Hematopoietic multipotent progenitor cell treated with erythropoietin and hydrocortisone succinate and interleukin-3 and kit ligand, for 8 days (in vitro differentiated cells): Measurements from ENCODE around the gene S1PR4.
"Not testable (repeated sequence)": the region's sequence is repeated elsewhere in the genome, so short reads cannot be mapped to it uniquely, and the experiment has no call there.

Experiments
- DNase-seq: peaks from one replicate; pipeline ENCODE4 v3.0.0-alpha.2; 2015

S1PR4 gene

DNA sequence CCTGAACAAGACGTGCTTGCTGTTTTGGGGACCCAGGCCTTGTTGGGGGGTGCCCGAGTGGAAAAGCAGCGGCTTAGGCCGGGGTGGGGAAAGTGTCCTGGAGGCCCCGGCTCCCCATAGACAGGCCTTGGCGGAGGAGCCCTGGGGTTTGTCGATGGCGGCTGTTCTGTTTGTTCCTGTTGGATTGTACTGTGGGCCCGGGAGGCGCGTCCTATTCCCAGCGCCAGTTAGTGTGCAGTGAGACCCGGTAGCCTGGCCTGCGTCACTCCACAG is 18.3 kb downstream of the S1PR4 start:
- DNase-seq, result no peak

DNA sequence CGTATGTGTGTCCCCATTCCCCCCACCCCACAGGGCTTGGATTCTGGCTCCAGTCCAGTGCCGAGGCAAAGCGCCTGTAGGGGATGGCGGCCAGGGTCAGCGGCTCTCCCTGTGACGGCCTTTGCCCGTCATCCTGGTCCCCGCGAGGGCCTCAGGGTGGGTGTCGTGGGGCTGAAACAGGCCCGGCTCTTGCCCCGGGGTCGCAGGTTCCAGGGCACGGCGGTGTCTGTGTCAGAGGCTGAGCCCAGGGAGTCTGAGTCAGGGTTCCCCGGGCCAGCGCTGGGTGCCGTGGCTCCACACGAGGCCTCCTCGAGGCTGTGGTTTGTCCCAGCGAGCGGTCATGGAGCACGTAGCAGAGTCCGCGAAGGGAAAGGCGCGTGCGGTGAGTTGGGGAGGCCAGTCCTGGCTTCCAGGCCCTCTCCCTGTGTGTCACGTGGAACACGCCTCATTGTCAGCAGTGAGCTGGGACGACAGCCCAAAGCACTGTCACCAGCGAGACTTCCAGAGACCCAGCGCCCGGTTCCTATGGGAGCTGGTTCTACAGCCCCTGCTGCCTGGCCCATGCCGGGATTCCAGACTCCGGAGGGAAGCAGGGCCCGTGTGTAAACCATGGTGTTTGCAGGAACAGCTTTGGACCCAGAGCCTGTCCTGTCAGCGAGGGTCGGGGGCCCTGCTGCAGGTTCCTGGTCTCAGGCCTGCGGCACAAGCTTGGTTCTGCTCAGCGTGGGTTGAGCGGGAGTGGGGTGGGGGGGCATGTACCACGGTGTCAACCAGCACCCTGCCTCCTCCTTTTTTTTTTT is 20.5 kb downstream of the S1PR4 start:
- no peak for DNase-seq

DNA sequence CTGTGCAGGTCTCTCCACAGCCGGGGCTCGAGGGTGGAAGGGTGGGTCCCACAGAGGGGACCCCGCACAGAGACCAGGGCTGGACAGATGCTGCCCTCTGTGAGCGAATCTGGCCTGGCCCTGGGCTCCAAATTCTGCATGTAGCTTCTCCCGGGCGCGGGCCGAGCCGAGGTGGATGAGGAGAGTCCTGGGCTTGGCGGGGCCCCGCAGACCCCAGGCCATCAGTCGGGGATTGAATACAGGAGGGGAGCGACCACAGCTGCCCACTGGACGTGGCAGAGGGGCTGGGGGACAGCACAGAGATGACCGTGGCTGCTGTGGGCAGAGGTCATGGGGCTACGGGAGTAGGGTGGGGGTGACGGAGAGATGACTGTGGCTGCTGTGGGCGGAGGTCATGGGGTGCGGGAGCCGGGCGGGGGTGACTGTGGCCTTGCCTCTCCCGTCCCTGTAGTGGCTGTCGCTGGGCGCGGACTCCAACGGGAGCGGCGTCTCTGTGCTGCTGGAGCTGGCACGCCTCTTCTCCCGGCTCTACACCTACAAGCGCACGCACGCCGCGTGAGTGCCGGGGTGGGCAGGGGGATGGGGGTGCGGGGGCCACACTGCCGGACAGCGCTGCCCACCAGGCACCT is 22.6 kb downstream of the S1PR4 start:
- DNase-seq, result no peak

DNA sequence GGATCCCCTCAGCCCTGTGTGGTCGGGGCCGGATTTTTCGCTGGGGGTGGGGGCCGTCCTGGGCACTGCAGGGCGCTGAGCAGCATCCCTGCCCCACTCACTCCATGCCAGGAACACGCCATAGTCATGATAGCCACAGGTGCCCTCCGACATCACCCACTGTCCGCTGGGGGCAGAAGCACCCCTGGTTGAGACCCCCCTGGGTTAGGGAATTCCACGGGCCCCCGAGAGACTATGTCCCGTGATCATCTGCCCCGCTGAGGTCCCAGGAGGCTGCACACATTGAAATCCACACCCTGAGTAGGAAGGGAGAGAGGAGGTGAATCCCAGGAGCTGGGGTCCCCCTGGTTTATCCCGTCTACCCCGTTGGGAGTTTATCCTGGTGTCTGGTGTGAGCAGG is 23.3 kb downstream of the S1PR4 start:
- no peak for DNase-seq

DNA sequence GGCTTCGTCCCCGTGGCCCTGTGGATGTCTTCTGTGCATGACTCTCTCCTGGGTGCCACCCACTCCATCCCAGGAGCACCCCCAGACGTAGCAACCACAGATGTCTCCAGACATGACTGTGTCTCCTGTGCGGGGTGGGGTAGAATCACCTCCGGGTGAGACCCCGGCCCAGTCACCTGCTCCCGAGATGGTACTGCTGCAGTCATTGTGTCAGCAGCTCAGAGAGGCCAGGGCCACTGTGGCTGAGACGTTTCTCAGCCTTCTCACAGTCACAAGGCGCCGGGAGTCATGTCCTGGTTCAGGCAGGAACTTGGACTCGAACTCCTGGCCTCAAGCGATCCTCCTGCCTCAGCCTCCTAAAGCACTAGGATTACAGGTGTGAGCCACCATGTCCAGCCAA is 23.8 kb downstream of the S1PR4 start:
- DNase-seq, result no peak

DNA sequence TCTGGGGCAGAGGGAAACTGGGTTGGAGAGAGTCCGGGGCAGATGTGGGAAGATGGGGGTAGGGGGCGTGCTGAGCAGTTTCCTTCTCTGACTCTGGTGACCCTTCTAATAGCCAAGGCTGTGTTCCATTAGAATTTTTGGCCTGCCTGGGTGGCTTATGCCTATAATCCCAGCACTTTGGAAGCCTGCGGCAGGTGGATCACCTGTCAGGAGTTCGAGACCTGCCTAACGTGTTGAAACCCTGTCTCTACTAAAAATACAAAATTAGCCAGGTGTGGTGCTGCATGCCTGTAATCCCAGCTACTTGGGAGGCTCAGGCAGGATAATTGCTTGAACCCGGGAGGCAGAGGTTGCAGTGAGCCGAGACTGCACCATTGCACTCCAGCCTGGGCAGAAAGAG is 24.3 kb downstream of the S1PR4 start:
- not testable (repeated sequence) for DNase-seq

DNA sequence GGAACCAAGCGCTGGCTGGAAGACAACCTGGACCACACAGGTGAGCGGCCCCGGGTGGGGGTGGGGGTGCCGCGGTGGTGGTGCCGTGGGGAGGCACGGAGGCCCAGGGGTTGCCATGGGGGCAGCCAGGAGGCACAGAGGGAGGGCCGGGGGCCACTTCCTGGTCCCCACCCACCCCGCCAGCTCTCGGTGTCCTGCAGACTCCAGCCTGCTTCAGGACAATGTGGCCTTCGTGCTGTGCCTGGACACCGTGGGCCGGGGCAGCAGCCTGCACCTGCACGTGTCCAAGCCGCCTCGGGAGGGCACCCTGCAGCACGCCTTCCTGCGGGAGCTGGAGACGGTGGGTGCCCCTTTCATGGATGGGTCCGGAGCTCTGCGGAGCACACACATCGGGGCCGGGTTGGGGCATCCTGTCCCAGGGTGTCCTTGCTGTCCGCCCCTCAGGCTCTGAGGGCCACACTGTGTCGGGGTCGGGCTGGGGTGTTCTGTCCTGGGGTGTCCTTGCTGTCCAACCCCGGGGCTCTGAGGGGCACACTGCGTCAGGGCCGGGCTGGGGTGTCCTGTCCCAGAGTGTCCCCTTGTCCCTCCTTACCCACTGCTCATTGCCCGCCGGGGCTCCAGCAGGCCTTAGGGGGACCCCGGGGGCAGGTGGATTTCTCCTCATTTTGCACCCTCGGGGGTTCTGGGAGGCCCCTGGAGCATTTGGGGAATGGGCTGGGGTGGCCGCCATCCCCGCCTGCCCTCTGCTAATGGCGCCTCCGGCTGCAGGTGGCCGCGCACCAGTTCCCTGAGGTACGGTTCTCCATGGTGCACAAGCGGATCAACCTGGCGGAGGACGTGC is 25.5 kb downstream of the S1PR4 start:
- no peak for DNase-seq

DNA sequence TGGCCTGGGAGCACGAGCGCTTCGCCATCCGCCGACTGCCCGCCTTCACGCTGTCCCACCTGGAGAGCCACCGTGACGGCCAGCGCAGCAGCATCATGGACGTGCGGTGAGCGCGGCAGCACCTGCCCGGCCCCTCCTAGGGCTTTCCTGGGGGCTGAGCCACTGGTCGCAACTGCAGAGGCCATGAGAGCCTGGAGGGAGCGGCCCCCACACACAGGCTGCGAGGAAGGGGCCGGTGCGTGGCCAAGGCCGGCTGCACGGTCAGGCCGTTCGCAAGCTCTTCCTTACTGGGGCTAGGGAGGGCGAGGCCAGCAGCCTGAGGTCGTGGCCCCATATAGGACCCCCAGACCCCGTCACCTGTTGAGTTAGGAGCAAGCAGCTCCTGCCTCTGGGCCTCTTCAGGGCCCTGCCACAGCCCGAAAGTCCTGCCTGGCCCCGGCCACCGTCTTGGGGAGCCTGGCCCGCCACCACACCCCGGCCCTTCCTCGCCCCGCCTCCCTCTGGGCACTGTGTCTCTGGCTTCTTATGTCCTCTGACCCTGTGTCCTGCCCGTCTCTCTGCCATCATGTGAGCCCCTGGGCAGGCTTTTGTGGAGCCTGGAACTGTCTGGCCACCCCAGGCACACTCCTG is 26.2 kb downstream of the S1PR4 start:
- DNase-seq, result no peak

DNA sequence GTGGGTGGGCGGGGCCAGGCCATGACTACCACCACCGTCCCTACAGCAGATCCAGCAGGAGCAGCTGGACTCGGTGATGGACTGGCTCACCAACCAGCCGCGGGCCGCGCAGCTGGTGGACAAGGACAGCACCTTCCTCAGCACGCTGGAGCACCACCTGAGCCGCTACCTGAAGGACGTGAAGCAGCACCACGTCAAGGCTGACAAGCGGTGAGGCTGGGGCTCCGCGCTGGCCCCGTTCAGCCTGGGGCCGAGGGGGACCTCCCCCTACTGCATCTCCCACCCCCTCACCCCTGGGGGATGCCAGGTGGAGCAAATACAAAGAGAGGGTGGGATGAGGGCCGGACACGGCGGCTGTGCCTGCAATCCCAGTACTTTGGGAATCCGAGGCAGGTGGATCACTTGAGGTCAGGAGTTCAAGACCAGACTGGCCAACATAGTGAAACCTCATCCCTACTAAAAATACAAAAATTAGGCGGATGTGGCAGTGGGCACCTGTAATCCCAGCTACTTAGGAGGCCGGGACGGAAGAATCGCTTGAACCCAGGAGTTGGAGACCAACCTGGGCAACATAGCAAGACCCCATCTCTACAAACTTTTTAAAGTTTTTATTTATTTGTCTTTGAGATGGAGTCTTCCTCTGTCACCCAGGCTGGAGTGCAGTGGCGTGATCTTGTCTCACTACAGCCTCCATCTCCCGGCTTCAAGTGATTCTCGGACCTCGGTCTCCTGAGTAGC is 27.8 kb downstream of the S1PR4 start:
- no peak for DNase-seq

DNA sequence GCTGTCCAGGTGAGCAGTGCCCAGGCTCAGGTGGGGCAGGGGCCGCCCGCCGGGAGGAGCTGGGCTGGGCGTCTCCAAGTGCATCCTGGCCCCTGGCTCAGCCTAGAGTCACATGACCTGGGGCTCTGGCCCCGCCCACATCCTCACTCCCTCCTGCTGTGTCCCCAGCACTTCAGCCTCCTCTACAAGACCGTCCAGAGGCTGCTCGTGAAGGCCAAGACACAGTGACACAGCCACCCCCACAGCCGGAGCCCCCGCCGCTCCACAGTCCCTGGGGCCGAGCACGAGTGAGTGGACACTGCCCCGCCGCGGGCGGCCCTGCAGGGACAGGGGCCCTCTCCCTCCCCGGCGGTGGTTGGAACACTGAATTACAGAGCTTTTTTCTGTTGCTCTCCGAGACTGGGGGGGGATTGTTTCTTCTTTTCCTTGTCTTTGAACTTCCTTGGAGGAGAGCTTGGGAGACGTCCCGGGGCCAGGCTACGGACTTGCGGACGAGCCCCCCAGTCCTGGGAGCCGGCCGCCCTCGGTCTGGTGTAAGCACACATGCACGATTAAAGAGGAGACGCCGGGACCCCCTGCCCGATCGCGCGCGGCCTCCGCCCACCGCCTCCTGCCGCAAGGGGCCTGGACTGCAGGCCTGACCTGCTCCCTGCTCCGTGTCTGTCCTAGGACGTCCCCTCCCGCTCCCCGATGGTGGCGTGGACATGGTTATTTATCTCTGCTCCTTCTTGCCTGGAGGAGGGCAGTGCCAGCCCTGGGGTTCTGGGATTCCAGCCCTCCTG is 29.1 kb downstream of the S1PR4 start:
- DNase-seq, result no peak

DNA sequence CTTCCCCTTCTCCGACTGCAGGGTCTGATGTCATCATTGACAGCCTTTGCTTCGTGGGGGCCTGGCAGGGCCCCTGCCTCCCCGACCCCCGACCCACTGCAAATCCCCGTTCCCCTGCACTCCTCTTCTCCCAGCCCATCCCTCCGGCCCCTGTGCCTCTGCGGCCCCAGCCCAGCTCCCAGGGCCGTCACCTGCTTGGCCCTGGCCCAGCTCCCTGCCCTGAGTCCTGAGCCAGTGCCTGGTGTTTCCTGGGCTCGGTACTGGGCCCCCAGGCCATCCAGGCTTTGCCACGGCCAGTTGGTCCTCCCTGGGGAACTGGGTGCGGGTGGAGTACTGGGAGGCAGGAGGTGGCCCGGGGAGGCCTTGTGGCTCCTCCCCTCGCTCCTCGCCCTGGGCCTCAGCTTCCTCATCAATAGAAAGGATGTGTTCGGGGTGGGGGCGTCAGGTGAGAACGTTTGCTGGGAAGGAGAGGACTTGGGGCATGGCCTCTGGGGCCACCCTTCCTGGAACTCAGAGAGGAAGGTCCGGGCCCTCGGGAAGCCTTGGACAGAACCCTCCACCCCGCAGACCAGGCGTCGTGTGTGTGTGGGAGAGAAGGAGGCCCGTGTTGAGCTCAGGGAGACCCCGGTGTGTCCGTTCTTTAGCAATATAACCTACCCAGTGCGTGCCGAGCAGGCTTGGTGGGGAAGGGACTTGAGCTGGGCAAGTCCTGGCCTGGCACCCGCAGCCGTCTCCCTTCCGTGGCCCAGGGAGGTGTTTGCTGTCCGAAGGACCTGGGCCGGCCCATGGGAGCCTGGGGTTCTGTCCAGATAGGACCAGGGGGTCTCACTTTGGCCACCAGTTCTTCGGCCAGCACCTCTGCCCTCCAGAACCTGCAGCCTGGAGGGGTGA is 30.0 kb downstream of the S1PR4 start:
- no peak for DNase-seq

DNA sequence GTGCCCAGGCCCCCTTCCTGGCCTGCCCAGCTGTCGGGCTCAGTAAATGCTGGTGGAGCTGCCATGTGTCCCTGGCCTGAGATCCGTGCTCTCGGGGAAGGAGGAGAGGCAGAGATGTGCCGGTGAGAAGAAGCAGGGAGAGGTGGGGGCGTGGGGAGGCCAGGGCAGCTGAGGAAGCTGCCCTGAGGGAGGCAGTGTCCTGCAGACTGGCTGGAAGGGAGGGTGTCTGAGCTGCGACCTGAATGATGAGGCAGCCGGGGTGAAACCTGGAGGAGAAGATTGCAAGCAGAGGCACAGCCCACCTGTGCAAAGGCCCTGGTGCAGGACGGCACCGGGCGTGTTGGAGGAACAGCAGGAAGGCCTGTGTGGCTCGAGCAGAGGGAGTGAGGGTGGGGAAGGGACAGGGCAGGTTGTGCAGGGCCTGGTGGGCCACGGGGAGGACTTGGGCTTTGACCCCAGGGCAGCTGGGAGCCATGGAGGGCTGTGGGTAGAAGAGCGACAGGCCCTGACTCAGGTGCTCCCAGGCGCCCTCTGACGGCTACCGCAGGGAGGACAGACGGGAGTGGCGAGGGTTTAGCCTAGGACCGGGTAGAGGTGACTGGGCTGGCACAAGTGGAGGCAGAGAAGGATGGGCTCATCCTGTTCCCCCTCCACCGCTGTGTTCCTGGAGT is 31.9 kb downstream of the S1PR4 start:
- peak; percentile 70 for DNase-seq

DNA sequence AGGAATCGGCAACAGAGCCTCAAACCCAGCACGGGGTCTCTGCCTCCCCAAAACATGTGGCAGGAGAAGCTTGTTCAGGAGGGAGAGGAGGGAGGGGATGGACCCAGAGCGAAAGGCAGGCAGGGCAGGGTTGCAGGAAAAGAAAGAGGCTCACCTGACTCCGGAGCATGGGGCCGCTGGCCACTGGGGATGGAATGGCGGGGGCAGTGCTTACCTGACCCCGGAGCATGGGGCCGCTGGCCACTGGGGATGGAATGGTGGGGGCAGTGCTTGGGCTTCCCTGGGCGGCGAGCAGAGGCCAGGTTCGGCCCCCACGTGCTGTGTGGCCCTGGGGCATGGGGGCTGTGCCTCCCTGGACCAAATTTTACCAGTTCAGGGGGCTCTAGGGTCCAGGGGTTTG is 32.6 kb downstream of the S1PR4 start:
- DNase-seq, result no peak

DNA sequence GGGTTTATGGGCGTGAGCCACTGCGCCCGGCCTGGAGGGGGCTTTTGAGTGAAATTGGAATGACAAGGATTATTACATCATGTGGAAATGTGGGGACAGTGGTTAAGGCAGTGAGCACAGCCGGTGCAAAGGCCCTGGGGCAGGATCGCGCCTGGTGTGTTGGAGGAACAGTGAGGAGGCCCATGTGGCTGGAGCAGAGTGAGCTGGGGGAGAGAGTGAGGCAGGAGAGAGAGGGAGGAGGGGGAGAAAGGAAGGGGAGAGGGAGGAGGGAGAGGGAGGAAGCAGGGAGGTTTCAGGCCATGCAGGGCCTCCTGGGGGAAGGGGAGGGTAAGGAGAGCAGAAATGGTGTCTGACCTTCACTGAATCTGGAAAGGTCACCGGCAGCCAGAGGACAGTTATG is 34.6 kb downstream of the S1PR4 start:
- DNase-seq, result no peak

DNA sequence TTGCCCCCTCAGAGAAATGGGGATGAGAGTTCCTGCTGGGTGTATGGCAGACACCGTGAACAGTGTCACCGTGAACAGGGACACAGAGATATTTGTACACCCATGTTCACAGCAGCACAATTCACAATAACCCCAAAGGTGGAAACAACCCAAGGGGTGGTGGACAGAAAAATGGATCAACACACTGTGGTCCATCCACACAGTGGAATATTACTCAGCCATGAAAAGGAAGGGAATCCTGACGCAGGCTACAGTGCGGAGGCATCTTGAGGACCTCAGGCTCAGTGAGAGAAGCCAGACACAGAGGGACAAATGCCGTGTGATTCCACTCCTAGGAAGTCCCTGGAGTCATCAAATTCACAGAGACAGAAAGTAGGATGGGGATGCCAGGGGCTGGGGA is 38.3 kb downstream of the S1PR4 start:
- DNase-seq, result no peak

DNA sequence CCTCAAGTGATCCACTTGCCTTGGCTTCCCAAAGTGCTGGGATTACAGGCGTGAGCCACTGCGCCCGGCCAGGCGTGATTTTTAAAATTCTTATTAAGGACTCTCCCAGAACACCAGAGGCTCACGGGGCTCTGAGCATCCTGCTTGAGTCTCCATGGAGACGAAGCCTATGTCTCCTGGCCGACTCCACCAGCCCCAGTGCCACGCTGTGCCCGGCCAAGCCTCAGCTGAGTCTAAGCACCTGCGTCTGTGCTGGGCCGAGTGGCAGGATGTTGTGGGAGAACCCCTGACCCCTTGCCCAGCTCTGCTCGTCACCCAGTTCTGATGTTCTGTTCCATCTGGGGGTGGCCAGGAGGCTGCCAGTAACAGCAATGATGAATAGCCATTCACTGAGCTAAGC is 42.0 kb downstream of the S1PR4 start:
- no peak for DNase-seq

DNA sequence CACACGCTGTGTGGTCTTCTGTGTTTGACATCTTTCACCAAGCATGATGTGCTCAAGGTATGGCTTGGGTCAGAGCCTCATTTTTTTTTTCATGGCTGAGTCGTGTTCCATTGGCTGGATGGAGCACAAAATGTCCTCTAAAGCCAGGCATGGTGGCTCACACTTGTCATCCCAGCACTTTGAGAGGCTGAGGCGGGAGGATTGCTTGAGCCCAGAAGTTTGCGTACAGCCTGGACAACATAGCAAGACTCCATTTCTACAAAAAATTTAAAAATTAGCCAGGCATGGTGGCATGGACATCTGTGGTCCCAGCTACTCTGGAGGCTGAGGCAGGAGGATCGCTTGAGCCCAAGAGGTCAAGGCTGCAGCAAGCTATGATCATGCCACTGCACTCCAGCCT is 43.0 kb downstream of the S1PR4 start:
- DNase-seq, result not testable (repeated sequence)

DNA sequence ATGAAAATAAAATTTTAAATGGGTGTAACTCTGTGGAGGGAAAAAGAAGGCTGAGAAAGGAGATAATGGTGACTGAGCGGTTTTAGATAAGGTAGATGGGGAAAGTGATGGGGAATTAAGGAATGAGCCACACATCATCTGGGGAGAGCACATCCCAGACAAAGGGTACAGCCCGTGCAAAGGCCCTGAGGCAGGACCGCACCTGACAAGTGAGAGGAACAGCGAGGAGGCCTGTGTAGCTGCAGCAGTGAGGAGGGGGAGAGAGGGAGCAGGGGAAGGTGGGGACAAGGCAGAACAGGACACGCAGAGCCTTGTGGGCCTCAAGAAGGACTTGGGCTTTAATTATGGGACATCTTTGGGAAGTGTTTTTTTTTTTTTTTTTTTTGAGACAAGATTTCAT is 44.1 kb downstream of the S1PR4 start:
- DNase-seq, result no peak

DNA sequence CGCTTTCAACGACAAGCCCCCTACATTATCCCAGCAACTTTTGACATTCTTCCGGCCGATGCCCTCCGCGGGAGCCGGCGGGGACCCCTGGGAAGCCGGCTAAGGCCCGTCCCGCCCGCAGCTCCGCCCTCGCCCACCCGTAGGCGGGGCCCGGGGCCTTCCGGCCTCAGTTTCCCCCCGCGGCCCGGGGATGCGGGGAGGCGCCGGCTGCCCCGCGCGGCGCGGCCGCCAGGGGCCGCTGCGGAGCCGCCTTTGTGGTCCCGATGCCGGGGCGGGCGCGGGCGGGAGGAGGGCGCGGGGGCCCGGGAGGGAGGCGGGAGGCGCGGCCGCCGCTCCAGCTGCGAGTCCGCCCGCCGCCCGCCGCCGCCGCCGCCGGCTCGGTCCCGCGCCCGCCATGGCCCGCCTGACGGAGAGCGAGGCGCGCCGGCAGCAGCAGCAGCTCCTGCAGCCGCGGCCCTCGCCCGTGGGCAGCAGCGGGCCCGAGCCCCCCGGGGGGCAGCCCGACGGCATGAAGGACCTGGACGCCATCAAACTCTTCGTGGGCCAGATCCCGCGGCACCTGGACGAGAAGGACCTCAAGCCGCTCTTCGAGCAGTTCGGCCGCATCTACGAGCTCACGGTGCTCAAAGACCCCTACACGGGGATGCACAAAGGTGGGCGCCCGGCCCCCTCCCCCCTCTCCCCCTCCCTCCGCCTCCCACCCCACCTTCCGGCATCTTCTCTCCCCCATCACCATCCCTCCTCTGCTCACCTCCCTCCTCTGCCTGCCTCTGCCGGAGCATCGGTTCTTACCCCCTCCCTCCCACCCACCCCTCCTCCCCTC is 46.0 kb downstream of the S1PR4 start, which contains the start of gene CELF5:
Gene CELF5 (plus strand): TSS at position 316 of the 823 bp plus-strand sequence. CDS start 79 bp downstream, at position 395.
- peak; percentile 35 for DNase-seq

DNA sequence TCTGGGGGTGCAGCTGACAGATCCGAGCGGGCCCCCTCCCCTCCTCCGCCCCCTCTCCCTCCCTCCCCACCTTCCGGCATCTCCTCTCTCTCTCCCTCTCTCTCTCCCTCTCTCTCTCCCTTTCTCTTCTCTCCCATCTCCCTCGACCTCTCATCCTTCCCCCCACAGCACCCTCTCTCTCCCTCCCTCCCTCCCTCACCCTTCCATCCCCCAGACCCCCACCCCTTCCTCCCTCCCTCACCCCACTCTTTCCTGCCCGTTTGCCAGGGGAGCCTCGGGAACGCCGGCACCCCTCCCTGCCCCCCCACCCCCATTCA is 46.6 kb downstream of the S1PR4 start:
- no peak for DNase-seq
